MM.1S (cell line): ENCODE data around the gene FCSK.

Experiments
- CTCF ChIP-seq: fragments of 300-600 bp; sonication (generic); IDR thresholded peaks from 2 replicates; pipeline ENCODE4 v1.5.1; 2016; ENCODE audit warnings: antibody characterized with exemption, low read length, mixed read lengths
- EZH2 ChIP-seq: fragments of 300-600 bp; sonication (generic); optimal IDR thresholded peaks from 2 replicates; pipeline ENCODE3; 2017; ENCODE audit warnings: low read depth, mild to moderate bottlenecking, antibody characterized with exemption, low read length, mixed read lengths
- EZH2phosphoT487 ChIP-seq: fragments of 300-600 bp; sonication (generic); IDR thresholded peaks from 2 replicates; pipeline ENCODE4 v1.6.1; 2018; ENCODE audit warnings: antibody characterized with exemption, low read length

GRCh38 chr16:70429888-70430666, 24.3 kb upstream of the FCSK start:
- TF ChIP-seq EZH2 (no peak), CTCF (no peak), EZH2phosphoT487 (no peak)
